Smooth muscle cell (in vitro differentiated cells): ENCODE measurements around the gene ALPP. TPM values are rescaled to one million over a fixed set of nuclear protein-coding genes. Genes with fewer than 3 reads are reported as not detected.
"Not testable (repeated sequence)": the region's sequence is repeated elsewhere in the genome, so short reads cannot be mapped to it uniquely, and the experiment has no call there.

Source experiments
- DNase-seq: peaks from one replicate; lab custom pipeline; 2025; ENCODE audit not compliant: unreplicated experiment; lab: John Stamatoyannopoulos, UW
- H2AFZ ChIP-seq: fragments of 200-600 bp; sonication (generic); 2 replicates; pipeline ENCODE4 v1.6.0; 2016; ENCODE audit warnings: antibody characterized with exemption, low read depth, mild to moderate bottlenecking
- H3F3A ChIP-seq: fragments of 200-600 bp; sonication (generic); 2 replicates; pipeline ENCODE4 v1.6.0; 2017; ENCODE audit warnings: antibody characterized with exemption, low read depth
- H3K27ac ChIP-seq: fragments of 200-600 bp; sonication (generic); 2 replicates; pipeline ENCODE4 v1.5.1; 2016; ENCODE audit warnings: low read depth, mild to moderate bottlenecking
- H3K27me3 ChIP-seq: fragments of 200-600 bp; sonication (generic); 2 replicates; pipeline ENCODE4 v1.6.1; 2016; ENCODE audit warnings: low read depth, mild to moderate bottlenecking
- H3K36me3 ChIP-seq: fragments of 200-600 bp; sonication (generic); 2 replicates; pipeline ENCODE4 v1.5.1; 2016; ENCODE audit warnings: low read depth
- H3K4me1 ChIP-seq: fragments of 200-600 bp; sonication (generic); 2 replicates; pipeline ENCODE4 v1.5.1; 2016; ENCODE audit warnings: low read depth
- H3K4me2 ChIP-seq: fragments of 200-600 bp; sonication (generic); 2 replicates; pipeline ENCODE4 v1.6.0; 2016; ENCODE audit warnings: mild to moderate bottlenecking
- H3K4me3 ChIP-seq: fragments of 200-600 bp; sonication (generic); 2 replicates; pipeline ENCODE4 v1.5.1; 2016; ENCODE audit warnings: mild to moderate bottlenecking
- H3K79me2 ChIP-seq: fragments of 200-600 bp; sonication (generic); 2 replicates; pipeline ENCODE4 v1.6.0; 2016; ENCODE audit warnings: low read depth, mild to moderate bottlenecking
- H3K9ac ChIP-seq: fragments of 200-600 bp; sonication (generic); 2 replicates; pipeline ENCODE4 v1.6.0; 2016; ENCODE audit warnings: low read depth
- H3K9me3 ChIP-seq: fragments of 200-600 bp; sonication (generic); replicated peaks from 2 replicates; pipeline ENCODE4 v1.5.1; 2016; ENCODE audit warnings: low read depth
- H4K20me1 ChIP-seq: fragments of 200-600 bp; sonication (generic); 2 replicates; pipeline ENCODE4 v1.6.0; 2016; ENCODE audit warnings: low read depth
- WGBS: methylation state at CpG from one replicate; pipeline ENCODE4 v1.1.7; 2016; ENCODE audit warnings: low lambda C conversion rate; 5-methylcytosine and 5-hydroxymethylcytosine counted together
- polyA plus RNA-seq: library from polyadenylated mRNA; unstranded; fragments of >200 nt; fragmentation: Nextera tagmentation; extraction: Ambion mirVana; gene quantifications from 2 replicates; pipeline ENCODE4 v1.2.1, GENCODE V29; 2016
- total RNA-seq: library from RNA; depleted of rRNA; stranded (reverse); fragments of >200 nt; gene quantifications from 2 replicates; pipeline ENCODE4 v1.2.3, GENCODE V29; 2014
- TF ChIP-seq, protein P1 (sequence below): fragments of 200-600 bp; sonication (generic); IDR thresholded peaks from 2 replicates; pipeline ENCODE4 v1.5.1; 2017; ENCODE audit warnings: borderline replicate concordance, mild to moderate bottlenecking, antibody characterized with exemption; ENCODE audit not compliant: insufficient read depth, poor library complexity, severe bottlenecking

ALPP gene
- total RNA-seq (0.22 and 0.58 TPM in 2 replicates), polyA plus RNA-seq (0.99 TPM in 1 of 2 replicates, not detected in the other)

DNA sequence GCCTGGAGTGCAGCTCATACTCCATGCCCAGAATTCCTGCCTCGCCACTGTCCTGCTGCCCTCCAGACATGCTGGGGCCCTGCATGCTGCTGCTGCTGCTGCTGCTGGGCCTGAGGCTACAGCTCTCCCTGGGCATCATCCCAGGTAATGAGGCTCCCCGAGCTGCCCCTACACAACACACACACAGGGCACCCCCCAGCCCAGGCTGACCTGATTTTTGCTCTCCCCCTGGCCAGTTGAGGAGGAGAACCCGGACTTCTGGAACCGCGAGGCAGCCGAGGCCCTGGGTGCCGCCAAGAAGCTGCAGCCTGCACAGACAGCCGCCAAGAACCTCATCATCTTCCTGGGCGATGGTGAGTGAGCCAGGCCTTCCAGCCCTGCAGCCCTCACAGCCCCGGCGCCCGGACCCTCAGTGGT lies at the start of gene ALPP:
Gene ALPP (plus strand): TSS at position 17 of the 417 bp plus-strand sequence. CDS start 52 bp downstream, at position 69.
- DNase-seq, H3K4me1 ChIP-seq, H3K79me2 ChIP-seq, H3K27ac ChIP-seq, H3K9me3 ChIP-seq, H3K4me2 ChIP-seq, H3K27me3 ChIP-seq, H4K20me1 ChIP-seq, H3K36me3 ChIP-seq, H2AFZ ChIP-seq, H3F3A ChIP-seq, H3K9ac ChIP-seq, H3K4me3 ChIP-seq: not testable (repeated sequence)
- WGBS, result 93% methylated on average over 11 of the region's 12 CpGs

DNA sequence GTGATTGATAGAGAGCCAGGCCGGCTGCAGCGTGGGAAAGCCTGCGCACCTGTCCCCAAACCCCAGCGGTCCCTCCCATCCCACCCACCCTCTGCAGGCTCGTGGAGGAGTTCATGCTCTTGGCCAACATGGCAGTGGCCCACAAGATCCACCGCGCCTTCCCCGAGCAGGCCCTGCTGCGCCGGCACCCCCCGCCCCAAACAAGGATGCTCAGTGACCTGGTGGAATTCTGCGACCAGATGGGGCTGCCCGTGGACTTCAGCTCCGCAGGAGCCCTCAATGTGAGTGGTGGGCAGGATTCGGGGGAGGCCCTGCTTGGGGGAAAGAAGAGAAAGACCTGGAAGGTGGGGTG lies 48.9 kb upstream of the ALPP start:
- Histone ChIP-seq H3F3A (no peaks in the 10 kb centered on the region), H3K9me3 (no peaks in the 10 kb centered on the region), H3K4me3 (no peak overlapping the region), H3K4me1 (no peaks in the 10 kb centered on the region), H3K9ac (no peak overlapping the region), H2AFZ (no peak overlapping the region), H3K4me2 (no peak overlapping the region), H3K27me3 (no peaks in the 10 kb centered on the region), H4K20me1 (peaks cover 14% of the 10 kb centered on the region), H3K79me2 (no peaks in the 10 kb centered on the region), H3K27ac (no peak overlapping the region), H3K36me3 (no peaks in the 10 kb centered on the region)
- WGBS, result 84% methylated on average over 7 of the region's 15 CpGs
- DNase-seq, result no peak
- TF ChIP-seq, protein P1, sequence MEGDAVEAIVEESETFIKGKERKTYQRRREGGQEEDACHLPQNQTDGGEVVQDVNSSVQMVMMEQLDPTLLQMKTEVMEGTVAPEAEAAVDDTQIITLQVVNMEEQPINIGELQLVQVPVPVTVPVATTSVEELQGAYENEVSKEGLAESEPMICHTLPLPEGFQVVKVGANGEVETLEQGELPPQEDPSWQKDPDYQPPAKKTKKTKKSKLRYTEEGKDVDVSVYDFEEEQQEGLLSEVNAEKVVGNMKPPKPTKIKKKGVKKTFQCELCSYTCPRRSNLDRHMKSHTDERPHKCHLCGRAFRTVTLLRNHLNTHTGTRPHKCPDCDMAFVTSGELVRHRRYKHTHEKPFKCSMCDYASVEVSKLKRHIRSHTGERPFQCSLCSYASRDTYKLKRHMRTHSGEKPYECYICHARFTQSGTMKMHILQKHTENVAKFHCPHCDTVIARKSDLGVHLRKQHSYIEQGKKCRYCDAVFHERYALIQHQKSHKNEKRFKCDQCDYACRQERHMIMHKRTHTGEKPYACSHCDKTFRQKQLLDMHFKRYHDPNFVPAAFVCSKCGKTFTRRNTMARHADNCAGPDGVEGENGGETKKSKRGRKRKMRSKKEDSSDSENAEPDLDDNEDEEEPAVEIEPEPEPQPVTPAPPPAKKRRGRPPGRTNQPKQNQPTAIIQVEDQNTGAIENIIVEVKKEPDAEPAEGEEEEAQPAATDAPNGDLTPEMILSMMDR, result no peak

DNA sequence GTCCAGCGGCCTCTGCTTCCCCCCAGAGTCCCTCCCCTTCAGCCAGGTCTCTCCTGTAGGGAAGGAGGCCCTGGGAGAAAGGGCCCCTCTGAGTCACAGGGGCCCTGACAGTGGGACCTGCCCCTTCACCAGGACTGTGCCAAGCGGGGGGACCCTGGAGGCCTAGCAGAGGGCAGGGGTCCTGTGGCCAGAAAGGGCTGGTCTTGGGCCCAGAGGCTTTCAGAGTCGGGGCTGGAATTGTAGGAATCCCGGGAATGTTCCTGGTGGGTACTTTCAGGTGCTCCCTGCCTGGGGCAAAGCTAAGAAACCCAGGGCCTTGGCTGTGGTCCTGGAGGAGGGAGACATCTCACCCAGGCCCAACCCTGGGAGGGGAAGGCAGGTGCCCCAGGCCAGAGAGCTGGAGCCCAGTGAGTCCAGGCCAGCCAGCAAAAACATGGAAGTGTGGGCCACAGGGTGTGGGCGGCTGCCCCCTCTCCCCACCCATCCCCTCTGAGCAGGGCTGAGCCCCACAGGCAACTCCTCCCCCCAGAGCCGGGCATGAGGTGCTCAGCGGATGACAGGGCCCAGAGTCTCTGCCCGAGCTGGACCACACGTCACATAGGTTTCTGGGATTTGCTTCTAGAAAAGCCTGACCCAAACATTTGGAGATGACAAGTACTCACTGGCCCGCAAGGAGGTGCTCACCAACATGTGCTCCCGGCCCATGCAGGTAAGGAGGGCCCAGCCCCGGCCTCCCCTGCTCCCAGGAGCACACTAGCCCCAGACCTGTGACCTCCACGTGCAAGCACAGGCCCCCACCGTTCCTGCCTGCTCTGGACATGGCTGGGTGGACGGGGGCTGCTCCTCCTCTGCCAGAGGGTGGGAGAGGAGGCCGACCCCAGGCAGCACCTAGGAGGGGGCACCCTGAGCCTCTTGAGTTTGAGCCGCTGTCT lies 48.2 kb upstream of the ALPP start:
- no peaks in the 10 kb centered on the region for H3K9me3 ChIP-seq
- TF ChIP-seq, protein P1, result no peak
- H4K20me1 ChIP-seq, result peaks cover 14% of the 10 kb centered on the region
- no peaks in the 10 kb centered on the region for H3K79me2 ChIP-seq
- no peaks in the 10 kb centered on the region for H3K4me1 ChIP-seq
- no peak overlapping the region for H3K4me3 ChIP-seq
- 89% methylated on average over 14 of the region's 17 CpGs for WGBS
- H3K9ac ChIP-seq, result no peak overlapping the region
- H3K36me3 ChIP-seq, result no peaks in the 10 kb centered on the region
- H3F3A ChIP-seq, result no peaks in the 10 kb centered on the region
- H3K27ac ChIP-seq, result no peak overlapping the region
- no peak overlapping the region for H3K4me2 ChIP-seq
- H3K27me3 ChIP-seq, result no peaks in the 10 kb centered on the region
- no peak for DNase-seq
- H2AFZ ChIP-seq, result no peak overlapping the region

DNA sequence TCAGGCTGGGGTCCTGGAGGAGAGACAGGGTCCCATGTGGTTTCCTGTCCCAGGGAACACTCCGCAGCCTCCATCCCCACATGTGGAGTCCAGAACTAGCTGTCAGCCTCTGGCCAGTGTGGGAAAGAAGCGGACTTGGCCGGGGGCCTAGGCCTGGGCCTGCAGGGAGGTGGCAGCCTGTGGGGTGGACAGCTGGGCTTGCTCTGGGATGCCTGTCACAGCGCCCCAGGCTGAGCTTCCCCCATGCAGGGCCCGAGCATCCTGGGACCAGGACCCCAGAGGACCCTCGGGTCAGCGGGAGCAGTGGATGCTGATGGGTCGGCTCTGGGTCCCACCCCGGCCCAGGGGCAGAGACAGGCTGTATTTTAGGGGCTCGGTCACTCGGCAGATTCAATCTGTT lies 47.5 kb upstream of the ALPP start:
- not testable (repeated sequence) for H3K79me2 ChIP-seq, DNase-seq, H3K27ac ChIP-seq, H3K27me3 ChIP-seq, H3K36me3 ChIP-seq, H3K4me3 ChIP-seq, H3F3A ChIP-seq, H3K4me1 ChIP-seq, H3K9ac ChIP-seq, H2AFZ ChIP-seq, H3K4me2 ChIP-seq, H3K9me3 ChIP-seq, H4K20me1 ChIP-seq
- 85% methylated on average over 11 of the region's 11 CpGs for WGBS

DNA sequence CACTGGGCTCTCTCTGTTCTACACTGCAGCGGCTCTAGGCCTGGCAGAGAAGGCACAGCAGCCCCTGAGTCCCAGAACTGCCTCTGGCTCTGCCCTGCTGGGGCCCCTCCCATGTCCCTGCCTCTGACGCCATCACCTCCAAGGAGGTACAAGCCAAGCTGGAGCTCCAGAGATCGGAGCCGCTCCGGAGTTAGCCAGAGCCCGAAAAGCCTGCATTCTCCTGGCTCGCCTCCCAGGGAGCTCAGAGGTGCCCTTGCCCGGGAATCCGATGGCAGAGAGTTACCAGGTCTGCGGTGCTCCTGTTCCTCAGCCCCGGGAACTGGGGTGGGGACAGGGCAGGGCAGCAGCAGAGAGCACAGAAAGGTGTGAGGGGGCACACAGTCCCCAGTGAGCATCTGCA lies 46.9 kb upstream of the ALPP start:
- H4K20me1 ChIP-seq, H3K4me1 ChIP-seq, H3K36me3 ChIP-seq, H3K4me2 ChIP-seq, DNase-seq, H3K27ac ChIP-seq, H3K79me2 ChIP-seq, H3K9ac ChIP-seq, H3K4me3 ChIP-seq, H2AFZ ChIP-seq, H3F3A ChIP-seq, H3K9me3 ChIP-seq, H3K27me3 ChIP-seq: not testable (repeated sequence)
- WGBS, result 92% methylated on average over 11 of the region's 11 CpGs

DNA sequence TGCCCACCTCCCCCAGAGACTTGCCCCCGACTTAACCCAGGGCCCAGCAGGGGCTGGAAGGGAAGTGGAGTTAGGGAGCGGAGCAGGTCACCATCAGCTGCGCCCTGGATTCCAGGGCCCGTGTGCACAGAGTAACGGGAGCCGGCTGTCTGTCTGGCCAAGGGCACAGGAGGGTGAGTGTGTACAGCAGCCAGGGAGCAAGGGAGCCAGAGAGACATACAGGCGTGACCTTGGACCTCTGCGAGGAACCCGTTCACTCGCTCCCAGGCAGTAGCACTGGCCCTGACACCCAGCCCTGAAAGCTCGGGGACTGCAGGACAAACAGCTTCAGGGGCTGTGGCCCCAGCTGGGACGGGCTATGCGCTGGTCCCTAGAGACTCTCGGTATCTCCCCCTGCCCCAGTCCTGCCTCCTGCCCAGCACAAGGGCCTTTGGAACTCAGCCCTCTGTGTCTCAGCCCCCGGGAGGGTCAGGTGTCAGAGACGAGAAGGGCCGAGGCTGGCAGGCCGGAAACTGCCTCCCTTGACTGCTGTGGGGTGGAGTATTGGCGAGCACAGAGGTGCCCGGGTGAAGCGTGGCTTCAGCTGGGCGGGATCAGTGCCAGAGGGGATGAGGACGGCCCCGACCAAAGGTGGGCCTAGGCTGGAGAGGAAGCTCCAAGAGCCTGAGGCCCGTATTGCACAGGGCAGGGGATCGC lies 46.2 kb upstream of the ALPP start:
- H3K36me3 ChIP-seq, DNase-seq, H3F3A ChIP-seq, H3K79me2 ChIP-seq, H3K4me3 ChIP-seq, H2AFZ ChIP-seq, H3K9me3 ChIP-seq, H3K9ac ChIP-seq, H3K4me2 ChIP-seq, H3K4me1 ChIP-seq, H4K20me1 ChIP-seq, H3K27ac ChIP-seq, H3K27me3 ChIP-seq: not testable (repeated sequence)
- 93% methylated on average over 18 of the region's 26 CpGs for WGBS
